Left renal pelvis (tissue), 4 donors: ENCODE data around the gene SUN3. TPM values are rescaled to one million over a fixed set of nuclear protein-coding genes. Genes with fewer than 3 reads are reported as not detected.
A peak's percentile ranks its signal among the peaks of the same experiment; 100 is the strongest.

ENCODE experiments used
- DNase-seq, 4 donors: peaks; one replicate each; pipeline ENCODE4 v3.0.0-alpha.2; 2013; ENCODE audit warnings: low read depth in 4 of 4, low spot score in 3 of 4
- polyA plus RNA-seq, 4 donors: library from polyadenylated mRNA; unstranded; fragments of 120-200 nt; gene quantifications; one replicate each; pipeline ENCODE4 v1.2.1, GENCODE V29; 2013; ENCODE audit not compliant: insufficient read length in 4 of 4

The SUN3 gene, protein sequence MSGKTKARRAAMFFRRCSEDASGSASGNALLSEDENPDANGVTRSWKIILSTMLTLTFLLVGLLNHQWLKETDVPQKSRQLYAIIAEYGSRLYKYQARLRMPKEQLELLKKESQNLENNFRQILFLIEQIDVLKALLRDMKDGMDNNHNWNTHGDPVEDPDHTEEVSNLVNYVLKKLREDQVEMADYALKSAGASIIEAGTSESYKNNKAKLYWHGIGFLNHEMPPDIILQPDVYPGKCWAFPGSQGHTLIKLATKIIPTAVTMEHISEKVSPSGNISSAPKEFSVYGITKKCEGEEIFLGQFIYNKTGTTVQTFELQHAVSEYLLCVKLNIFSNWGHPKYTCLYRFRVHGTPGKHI
- under 1 TPM in 1 of 4 donors, not detected in 3; 0.12 TPM for polyA plus RNA-seq

DNA sequence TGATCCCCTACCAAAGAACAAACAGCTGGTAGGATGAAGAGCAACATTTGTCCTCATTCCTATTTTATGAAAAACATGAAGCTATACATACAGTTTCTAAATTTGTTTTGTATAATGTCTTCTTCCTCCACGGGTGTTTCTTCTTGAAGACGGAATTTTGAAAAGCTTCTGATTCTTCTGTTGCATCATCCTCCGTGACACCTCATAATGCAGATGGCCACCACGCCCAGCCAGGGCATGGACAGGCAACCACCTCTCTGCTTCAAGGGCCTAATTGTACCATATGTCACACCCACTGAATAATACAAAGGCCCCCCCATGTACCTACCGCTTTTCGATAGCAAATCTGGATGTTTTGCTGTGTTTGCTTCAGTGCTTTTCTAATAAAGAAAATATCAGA lies at the start of gene SUN3:
Gene SUN3, minus strand, starts transcription at position 170 of the 400 bp plus-strand sequence. Its CDS starts 169 bp downstream, at position 1.
- no peak for DNase-seq

DNA sequence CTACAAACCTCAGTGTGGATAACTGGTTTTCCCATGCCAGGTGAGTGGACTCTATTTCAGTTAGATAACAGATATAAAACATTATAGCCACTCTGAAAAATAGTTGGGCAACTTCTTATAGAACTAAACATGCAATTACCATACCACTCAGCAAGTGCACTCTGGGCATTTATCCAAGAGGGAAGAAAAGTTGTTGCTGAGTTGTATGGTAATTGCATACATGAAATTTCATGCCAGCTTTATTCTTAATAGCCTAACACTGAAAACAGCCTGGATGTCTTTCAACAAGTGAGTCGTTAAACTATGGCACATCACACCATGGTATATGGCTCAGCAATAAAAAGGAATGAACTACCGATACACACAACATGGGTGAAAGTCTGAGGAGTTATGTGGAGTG lies 49.6 kb upstream of the SUN3 start:
- DNase-seq: no peak

DNA sequence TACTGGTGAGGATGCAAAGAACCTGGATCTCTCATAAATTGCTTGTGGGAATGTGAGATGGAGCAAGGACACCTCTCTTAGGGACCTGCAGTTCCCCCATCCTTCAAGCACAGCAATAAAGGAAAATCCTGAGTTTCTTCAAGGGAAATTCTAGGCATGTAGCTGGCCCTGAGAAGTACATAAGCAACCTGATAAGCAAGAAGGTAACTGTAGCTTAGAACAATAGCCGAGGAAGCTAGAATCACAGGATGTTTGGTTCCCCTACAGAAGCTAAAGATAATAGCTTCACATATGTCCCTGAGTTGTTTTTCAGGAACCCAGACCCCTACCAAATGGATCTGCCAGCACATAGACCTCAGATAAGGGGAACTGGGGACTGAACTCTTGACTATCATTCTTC lies 48.5 kb upstream of the SUN3 start:
- DNase-seq: no peak

DNA sequence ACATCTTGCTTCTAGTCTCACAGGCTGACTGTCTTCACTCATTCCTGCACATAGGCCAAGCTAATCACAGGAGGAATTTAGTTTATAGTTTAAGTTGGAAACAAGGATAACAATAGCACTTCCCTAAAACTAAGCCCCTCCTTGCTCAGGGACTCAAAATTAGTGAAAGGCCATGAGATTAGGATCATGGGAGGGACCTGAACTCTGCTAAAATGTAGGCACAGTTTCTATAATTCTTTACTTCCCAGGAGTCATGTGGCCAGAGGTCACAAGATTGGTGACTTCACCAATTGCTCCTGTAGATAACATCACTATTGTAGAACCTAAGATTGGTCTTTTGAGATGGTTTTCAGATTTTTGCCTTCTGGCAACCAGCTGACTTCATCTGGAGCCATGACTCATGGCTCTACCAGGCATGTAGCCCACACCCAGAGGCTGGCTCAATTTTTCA lies 45.3 kb upstream of the SUN3 start:
- DNase-seq: no peak

DNA sequence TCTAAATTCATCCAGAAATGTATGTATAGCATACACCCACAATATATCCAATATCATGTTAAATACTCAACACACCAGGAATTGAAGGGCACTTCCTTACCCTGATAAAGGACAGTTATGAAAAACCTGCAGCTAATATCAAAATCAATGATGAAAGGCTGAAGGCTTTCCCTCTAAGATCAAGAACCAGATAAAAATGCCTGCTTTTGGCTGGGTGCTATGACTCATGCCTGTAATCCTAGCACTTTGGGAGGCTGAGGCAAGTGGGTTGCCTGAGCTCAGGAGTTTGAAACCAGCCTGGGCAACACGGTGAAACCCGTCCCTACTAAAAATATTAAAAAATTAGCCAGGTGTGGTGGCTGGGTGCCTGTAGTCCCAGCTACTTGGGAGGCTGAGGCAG lies 38.6 kb upstream of the SUN3 start:
- DNase-seq: no peak

DNA sequence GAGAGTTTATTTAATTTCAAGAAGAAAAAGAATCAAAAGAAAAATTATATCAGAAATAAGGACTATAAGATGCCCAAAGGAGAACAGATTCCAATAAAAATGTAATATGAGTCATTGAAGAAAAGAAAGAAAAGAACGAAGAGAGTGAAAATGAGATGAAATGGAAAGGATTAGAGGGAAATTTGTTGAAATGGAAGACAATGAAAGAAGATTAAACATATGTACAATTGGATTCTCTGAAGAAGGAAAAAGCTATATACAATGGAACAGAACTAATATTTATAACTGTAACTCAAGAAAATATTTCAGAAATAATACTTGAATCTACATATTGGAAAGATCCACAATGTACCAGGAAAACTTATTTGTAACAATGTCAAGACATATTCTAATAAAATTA lies 35.1 kb upstream of the SUN3 start:
- no peak for DNase-seq

DNA sequence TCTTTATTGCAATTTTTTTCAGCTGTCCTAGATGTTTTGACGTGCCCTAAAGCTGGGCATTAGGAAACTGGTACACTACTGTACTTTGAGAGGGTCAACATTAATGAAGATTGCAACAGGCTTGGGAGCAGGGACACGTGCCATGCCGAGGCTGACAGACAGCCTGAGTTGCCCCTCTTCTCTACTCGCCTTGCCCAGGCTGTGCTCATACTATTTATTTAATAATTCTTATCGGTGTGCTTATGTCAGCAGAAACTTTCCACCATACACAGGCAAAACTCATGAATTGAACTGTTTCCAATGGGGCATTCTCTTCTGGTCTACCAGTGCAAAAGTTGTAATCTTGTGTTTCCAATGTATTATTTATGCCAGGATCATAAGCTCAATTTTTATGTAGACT lies 30.8 kb upstream of the SUN3 start:
- no peak for DNase-seq

DNA sequence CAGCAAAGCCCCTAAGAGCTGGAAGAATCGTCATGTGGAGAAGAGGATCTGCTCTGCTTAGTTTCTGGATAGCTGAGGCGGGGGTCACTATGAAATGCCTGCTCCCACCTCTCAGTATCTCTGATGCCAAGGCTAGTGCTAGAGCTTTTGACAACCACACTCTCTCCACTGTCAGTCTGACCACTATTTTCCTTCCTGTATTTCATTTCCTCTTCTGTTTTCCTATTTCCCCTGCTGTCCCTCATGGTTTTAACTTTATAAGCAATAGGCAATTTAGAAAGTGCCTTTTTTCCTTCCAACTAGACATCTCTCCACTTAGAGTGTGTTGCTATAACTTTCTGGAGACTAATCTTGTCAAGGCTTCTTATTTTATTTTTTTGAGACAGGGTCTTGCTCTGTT lies 30.1 kb upstream of the SUN3 start:
- no peak for DNase-seq

DNA sequence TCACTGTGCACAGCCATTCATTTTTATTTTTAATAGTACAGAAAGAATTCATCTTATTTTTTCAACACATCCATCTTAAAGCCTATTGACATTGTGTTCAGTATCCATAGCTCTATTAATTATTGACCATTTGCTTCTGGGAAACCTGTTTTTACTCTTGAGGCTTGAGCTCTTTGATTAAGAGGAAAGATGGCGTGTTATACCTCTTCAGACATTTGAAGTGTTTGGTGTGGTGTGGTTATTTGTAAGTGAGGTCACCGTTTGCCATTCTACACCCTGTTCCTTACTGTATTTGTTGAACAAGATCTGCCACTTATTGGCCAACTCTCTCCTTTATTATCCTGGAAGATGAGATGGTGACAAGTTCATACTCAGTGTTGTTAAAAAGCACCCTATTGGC lies 24.8 kb upstream of the SUN3 start:
- no peak for DNase-seq

DNA sequence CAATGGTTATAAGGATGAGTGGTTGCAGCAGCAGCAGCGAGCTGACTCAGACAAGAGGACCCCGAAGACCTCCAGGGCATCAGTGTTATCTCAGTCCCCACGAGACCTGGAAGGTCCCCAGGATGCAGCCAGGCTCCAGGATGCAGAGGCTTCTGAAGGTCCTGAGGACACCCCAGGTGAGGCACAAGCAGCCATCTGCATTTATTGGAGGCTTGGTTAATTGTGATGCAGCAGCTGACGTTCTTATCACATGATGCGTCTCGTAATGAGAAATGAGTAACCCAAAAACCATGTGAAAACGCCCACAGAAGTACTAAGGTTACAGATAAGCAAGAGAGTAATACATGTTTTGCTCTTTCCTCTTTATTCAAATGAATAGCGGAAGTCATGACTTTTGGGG lies 23.8 kb upstream of the SUN3 start:
- DNase-seq: no peak

DNA sequence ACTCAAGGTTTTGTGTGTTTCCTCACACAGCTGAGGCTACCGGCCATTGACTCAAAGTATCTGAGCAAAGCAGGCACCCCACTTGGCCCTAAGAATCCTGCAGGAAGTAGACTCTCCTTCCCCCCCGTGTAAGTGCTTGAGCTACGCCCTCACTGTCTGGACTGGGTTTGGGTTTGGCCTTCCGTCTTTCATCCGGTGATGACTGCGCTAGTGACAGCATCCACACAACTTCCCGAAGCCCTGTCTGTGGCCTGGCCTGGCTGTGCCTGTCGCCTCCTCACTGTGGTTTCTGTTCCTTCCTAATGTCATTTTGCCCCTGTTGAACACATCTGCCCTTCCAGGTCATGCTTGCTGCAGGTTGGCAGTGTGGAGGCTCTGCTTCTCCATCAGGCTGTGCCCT lies 20.9 kb upstream of the SUN3 start:
- DNase-seq: no peak

DNA sequence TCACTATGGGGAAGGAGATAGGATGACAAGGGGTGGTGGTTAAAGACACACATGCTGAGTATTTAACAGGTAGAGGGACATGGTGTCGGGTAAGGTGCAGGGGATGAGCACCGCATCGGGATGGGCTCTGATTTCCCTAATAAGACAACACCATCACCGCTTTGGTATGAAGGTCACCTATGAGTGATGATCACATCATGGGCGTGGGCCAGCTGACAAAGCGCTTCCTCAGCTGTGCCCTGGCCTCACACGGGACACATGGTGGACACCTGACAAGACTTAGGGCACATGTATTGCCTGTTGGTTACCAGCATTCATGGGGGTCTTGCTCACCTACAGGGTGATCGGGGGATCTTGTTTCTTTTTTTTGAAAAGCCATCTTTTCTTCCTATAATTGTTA lies 19.2 kb upstream of the SUN3 start:
- DNase-seq: no peak

DNA sequence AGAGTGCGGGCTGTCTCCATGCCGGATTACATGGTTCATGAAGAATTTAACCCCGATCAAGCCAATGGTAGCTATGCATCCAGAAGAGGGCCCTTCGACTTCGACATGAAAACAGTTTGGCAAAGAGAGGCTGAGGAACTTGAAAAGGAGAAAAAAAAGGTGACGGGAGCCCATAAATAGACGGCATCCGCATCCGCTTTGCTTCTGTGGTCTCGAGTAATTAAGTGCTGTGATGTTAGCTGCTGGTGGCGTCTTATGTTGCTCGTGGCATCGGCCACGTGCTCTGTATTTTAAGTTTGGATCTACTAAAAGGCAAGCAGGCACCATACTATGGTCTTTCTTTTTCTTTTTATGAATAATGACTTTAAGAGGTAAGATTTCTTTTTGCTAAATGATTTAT lies 17.6 kb upstream of the SUN3 start:
- DNase-seq: no peak

DNA sequence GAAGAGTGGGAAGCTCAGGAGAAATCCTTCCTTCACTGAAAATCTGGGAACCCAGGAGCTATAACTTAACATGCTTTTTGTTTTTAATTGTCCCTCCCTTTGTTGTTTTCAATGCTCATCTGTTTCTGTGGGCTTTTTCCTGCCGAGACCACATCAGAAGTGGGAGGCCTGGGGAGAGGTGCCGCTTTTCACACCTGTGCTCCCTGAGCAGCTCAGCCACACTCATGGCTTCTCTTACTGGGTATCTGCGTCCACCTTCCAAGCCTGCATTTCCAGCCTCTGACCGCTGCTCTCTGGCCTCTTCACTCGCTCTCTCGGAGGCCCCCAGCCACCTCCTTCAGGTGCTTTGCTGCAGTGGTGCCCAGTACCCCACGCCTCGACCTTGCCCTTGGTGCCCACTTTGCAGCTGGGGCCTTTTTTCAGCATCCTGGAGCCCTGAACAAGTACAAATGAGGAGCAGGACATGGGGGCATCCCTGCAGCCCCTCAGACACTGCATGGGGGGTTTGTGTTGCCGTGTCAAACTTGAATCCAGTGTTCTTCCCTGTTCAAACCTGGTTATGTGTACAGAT lies 16.4 kb upstream of the SUN3 start:
- DNase-seq: no peak

DNA sequence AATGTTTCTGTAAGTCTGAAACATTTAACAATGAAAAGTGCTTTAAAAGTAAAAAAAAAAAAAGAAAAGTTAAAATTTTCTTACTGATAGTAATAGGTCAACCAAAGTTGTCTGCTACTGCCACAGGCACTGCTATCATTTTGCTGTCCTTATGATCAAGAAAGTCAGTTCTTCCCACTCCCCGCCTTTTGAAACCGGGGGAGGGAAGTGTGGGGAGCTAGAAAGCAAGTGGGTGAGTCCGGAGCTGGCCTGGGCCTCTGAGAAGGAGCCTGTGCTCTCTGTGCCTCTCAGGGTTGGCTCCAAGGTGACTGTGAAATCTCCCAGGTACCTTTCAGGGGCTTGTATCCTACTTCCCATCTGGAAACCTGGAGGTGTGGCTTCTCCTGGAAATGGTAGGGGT lies 13.7 kb upstream of the SUN3 start:
- no peak for DNase-seq

DNA sequence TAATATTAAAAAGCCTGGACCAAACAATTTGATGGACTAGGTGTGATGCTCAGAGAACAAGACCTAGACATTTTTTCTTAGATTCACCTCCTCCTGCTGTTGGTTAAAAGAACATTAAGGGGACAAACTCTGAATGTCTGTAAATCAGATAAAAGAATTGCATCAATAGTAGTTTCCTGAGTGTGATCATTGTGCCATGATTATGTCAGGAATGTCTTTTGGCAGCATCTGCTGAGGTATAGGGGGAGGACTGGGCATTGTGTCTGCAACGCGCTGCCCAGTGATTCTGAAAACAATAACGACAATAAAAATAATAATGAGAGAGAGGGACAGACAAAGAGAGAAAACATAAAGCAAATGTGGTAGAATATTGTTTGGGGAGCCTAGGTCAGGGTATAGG lies 13.3 kb upstream of the SUN3 start:
- DNase-seq: no peak

DNA sequence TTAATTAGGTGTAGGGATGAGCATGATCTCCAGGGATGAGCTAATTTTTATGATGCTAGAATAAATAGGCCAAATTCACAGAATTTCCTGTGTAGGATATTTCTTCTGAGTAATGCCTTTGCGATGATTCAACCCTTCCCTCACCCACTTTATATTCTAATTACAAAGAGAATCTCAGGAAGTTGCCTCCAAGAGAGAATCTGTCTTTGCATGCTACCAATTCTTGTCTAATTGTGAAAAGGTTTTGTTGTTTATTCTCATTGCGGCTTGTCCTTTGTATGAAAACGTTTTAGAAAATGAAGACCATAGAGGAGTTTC lies 12.7 kb upstream of the SUN3 start:
- no peak for DNase-seq

DNA sequence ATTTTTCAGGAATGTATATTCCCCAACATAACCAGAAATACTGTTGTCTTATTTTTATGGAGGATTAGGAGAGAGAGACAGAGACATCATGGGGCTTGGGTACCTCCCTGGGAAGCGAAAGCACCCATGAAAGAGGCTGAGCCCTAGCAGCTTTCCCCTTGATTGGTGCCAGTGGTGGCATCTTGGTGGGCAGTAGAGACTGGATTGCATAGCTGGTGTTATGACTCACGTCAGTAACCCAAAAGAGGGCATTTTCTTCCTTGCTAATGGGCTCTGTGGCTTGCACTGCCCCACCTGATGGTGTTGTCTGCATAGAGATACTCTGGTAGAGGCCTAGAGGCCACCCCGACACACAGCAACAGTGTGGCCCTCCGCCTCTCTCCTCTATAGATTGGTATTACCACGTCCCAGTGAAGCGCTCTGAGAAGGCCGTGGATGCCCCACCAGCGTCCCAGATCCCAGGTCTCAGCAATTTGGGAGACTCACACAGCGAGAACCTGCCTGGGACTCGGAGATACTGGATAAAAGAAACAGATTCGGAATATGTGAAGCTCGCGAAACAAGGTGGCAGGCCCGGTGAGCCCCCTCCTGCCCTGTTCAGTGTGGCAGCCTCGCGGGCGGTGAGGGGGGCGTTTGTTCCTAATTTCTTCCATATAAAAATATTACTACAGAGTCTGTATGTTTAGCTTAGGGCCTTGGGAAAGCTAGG lies 12.2 kb upstream of the SUN3 start:
- no peak for DNase-seq

DNA sequence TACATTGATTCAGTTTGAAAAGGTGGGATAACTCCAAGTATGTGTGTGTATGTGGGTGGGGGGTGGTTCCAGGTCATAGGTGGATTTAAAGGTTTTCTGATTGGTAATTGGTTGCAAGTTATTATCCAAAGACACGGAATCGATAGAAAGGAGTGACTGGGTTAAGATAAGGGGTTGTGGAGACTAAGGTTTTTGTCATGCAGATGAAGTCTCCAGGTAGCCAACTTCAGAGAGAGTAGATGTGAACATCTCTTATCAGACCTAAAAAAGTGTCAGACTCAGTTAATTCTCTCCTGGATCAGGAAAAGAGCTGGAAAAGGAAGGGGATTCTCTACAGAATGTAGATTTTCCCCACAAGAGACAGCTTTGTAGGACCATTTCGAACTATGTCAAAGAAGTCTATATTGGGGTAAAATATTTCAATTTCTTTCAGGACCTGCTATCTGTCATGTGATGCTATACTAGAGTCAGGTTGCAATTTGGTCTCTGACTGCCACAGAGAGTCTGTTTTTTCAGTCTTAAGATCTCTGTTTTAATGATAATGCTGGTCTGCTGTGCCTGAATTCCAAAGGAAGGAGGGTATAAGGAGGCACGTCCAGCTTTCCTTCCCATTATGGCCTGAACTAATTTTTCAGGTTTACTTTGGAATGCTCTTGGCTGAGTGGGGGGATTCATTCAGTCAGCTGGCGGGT lies 10.1 kb upstream of the SUN3 start:
- DNase-seq: no peak

DNA sequence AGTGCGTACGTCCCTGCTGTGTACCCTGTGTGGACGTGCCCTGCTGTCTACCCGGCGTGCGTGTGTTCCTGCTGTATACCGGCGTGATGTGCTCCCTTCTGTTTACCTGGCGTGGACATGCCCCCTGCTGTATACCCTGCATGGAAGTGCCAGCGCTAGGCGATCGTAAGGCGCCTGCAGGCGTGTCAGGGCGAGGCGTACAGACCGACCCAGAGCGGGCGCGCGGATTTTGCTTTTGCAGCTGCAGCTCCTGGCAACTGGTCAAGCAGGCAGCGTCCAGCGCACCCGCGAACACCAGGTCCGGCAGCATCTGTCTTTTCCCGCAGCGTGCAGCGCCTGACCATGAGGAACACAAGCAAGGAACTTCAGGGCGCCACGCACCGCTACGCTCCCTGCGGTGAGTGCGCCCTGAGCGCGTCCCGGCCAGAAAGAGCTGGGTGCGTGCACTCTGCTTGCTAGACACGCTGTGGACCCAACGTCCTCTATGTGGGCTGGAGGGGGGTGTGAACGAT lies 7.1 kb upstream of the SUN3 start:
- DNase-seq: peak in 3 of 4 donors; percentile 1 to 3 (median 3)

DNA sequence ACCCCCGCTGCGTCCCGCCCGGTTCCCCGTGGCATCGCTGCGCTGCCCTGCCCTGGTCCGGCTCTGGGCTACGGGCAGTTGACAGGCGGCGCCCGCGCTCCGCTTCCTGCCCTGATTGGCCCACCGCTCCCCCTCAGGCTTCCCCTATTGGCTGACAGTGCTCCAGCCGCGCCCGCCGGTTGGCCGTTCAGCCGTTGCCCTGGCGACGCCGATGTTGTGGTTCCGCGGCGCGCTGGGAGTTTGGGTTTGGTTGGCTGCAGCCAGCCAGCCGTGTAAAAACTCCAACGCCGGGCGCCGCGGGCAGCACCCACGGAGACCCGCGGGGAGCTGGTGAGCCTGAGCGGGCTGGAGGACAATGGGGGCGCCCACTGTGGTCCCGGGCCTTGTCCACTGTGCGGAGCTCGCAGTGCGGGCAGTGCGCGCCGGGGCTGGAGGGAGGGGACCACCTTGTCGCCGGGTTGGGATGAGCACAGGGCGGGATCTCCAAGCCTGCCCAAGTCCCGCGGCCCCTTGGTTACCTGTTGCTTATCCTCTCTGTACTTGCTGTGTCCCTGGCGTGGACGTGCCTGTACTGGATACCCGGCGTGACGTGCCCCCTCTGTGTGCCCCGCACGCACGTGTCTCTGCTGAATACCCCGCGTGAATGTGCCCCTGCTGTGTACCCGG lies 6.5 kb upstream of the SUN3 start, which contains the start of gene C7orf57:
Gene C7orf57, plus strand, starts transcription at position 243 of the 666 bp plus-strand sequence. CDS start 766 bp downstream, outside the sequence.
- DNase-seq: peak; percentile 60 to 77 (median 70)
